GM13977 (cell line): Measurements from ENCODE around the gene GRIN2A.

ENCODE experiments used
- DNase-seq: peaks from one replicate; pipeline ENCODE4 v3.0.0; 2012; ENCODE audit warnings: low spot score
- in situ Hi-C: fragments of 300-500 bp; cut with MboI; formaldehyde crosslinking; loops from one replicate; pipeline ENCODE4 v1.12.0; 2022; ENCODE audit warnings: low sequenced_read_pairs, low pct_unique_long_range_greater_than_20kb, mixed read lengths, inconsistent platforms; ENCODE audit not compliant: unreplicated experiment
- TF ChIP-seq, protein P1 (sequence below): IDR thresholded peaks from 2 replicates; pipeline ENCODE4 v1.5.1; 2012; ENCODE audit warnings: mild to moderate bottlenecking, control low read depth; ENCODE audit not compliant: insufficient read depth; ENCODE audit errors: extremely low read depth, missing control alignments

The GRIN2A gene

DNA sequence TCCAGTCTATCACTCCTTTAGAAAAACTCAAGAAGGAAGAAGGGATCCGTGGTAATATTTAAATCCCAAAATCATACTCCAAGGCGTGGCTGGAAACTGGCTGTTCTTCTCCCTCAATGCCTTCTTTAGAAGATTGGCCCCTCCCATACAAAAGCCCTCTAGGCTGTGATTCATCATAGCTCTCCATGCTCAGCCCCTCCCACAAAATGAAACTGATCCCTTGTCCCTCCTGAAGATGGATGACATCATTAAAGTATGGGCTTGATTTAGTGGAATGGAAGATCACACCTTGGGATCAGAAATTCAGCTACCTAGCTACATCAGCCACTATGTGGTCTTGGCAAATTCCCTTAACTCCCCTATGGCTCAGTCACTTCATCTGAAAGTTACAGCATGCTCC lies 4.1 kb downstream of the GRIN2A start:
- TF ChIP-seq, protein P1, sequence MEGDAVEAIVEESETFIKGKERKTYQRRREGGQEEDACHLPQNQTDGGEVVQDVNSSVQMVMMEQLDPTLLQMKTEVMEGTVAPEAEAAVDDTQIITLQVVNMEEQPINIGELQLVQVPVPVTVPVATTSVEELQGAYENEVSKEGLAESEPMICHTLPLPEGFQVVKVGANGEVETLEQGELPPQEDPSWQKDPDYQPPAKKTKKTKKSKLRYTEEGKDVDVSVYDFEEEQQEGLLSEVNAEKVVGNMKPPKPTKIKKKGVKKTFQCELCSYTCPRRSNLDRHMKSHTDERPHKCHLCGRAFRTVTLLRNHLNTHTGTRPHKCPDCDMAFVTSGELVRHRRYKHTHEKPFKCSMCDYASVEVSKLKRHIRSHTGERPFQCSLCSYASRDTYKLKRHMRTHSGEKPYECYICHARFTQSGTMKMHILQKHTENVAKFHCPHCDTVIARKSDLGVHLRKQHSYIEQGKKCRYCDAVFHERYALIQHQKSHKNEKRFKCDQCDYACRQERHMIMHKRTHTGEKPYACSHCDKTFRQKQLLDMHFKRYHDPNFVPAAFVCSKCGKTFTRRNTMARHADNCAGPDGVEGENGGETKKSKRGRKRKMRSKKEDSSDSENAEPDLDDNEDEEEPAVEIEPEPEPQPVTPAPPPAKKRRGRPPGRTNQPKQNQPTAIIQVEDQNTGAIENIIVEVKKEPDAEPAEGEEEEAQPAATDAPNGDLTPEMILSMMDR: no peak
- in situ Hi-C loops: no loop called here
- DNase-seq: no peak

DNA sequence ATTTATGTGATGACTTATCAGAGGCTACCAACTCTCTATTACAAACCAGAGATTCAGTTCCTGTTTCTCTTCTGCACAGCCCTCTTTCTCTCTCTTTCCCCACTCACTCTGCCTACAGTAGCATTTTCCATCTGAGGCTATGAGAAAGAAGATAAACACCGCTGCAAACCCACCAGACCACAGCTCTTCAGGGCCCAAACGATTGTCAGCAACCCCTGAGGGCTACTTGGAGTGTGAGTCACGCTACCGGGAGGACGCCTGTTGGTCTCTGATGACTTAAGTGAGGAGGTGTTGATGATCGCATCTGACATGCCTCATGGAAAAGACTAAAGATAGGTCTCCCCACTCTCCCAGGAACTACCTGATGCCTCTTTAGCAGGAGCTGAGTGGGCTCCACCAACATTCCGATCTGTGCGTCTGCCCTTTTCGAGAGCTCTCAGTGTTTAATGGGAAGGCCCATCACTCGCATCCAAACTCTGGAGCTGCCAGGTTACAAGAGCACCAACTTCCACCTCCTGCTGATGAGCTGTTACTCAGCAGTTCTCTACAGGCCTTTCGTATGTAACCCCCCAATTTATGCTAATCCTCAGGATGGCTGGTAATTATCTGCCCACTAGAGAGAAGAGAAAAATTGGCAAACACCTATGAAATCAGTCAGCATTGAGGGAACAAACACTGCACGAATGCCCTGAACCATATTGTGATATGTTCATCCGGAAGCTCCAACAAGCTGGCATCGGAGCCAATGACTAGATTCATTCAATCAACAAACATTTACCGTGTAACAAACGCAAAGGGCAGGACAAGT lies 9.2 kb downstream of the GRIN2A start:
- in situ Hi-C loops: no loop called here
- no peak for DNase-seq
- TF ChIP-seq, protein P1: no peak

DNA sequence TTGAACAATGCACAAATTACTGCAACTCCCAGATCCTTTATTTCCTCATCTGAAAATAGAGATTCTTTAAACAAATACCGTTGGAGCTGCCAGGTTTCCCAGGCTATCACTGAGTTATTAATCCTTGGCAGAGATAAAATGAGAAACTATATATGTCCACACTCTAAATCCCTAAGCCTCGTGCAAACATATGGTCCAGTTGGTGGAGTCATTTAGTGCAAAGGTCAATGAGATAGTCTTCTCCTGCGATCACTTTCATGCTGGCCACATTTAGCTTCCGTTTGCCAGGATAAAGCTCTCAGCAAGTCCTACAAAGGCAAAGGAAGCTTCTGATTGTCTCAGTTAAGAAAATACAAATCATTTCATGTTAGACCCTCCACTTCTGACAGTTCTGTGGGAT lies 11.0 kb downstream of the GRIN2A start:
- no peak for DNase-seq
- TF ChIP-seq, protein P1: no peak
- in situ Hi-C loops: no loop called here

DNA sequence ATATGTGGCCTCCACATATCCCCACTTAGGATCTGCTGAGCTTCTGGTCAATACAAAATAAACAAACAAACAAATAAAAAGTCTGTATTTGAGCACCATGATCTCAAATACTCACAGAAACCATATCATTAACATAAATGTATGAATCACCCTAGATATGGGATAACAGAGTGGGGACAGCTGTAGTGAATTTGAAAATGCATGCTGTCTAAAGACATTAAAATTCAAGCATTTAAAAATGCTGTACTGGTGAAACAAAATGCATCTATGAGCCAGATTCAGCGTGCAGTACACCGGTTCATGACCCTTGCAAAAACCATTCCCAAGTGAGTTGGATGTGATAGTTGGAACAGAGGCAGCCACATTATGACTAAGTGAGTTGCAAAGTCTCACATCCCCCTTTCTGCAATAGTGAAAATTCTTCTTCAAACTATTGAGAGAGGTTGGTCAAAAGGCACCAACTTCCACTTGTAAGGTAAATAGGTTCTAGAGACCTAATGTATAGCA lies 12.3 kb downstream of the GRIN2A start:
- in situ Hi-C loops: no loop called here
- no peak for DNase-seq
- TF ChIP-seq, protein P1: no peak

DNA sequence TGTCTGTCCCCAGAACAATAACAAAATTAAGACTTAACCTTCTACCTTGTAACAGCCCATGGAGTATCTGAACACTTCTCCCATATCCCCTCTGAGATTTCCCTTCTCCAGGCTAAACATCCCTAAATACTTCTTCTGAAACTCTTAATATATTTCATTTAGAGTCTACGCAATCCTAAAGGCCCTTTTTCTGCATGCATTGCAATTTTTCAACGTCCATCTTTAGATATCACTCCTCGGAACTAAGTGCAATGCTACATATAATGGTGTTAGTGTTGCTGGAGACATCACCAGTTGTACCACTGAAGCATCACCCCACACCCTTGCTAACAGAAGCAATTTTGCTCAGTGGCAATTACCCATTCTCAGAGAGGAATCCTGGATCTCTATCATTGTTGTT lies 13.2 kb downstream of the GRIN2A start:
- DNase-seq: no peak
- TF ChIP-seq, protein P1: no peak
- in situ Hi-C loops: no loop called here

DNA sequence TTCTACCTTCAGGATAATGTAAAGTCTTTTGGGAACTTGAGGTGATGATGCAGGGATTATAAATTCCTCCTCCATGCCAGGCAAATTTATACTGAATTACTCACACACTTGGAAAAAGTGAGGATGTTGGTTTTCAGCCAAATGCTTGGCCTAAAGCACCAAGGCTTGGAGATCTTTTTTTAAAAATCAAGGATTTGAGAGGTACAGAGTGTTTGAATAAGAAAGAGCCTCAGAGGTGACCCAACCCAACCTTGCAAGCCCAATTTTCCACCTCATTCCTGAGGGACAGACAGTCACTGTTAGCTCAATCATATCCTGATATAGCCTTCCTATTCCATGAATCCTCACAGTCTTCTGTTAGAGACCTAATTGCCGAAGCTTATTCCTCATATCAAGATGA lies 14.0 kb downstream of the GRIN2A start:
- no peak for DNase-seq
- TF ChIP-seq, protein P1: no peak
- in situ Hi-C loops: no loop called here
